HT1080 (cell line): ENCODE data around the gene BTBD16. TPM values are rescaled to one million over a fixed set of nuclear protein-coding genes. Genes with fewer than 3 reads are reported as not detected.
A peak's percentile ranks its signal among the peaks of the same experiment; 100 is the strongest.

Source experiments
- DNase-seq: peaks from one replicate; pipeline ENCODE4 v3.0.0-alpha.2; 2015; ENCODE audit warnings: low read depth
- total RNA-seq: library from RNA; depleted of rRNA; stranded (reverse); fragments of >200 nt; shearing (Covaris generic); gene quantifications from 2 replicates; pipeline ENCODE4 v1.2.3, GENCODE V29; 2014

Gene BTBD16
- total RNA-seq, 1 experiment from 2014 or later = not detected

DNA sequence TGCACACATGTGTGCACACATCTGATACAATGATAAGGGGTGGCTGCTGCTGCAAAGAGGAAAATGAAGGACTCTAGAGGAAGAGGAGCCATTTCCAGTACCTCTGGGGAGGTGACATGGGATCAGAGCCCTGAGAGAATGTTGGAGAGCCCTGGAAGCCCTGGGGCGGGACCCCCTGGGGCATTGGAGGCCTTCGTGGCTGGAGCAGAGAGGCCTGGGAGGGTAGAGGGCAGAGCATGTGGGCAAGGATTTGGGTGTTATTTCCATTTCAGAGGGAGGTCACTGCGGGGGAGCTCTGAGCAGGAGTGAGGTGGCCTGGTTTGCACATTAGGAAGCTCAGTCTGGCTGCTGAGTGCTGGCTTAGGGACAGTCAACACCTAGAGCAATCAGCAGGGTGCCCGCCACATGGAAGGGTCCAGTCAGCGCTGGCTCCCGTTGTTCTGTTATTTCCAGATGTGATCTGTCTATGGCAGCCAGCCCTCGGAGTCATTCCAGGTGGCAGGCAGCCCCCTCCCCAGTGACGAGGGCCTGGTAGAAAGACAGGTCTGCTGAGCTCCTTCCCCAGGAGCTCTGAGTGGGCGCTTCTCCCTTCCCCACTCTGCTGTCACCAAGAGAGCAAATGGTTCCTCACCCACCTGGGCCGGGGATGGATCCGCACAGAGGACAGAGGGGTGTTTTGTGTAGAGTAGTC is 24.1 kb upstream of the BTBD16 start:
- no peak for DNase-seq

GRCh38 chr10:122248356-122249302 is 22.5 kb upstream of the BTBD16 start:
- no peak for DNase-seq

GRCh38 chr10:122249303-122249850 is 21.7 kb upstream of the BTBD16 start:
- DNase-seq = no peak

DNA sequence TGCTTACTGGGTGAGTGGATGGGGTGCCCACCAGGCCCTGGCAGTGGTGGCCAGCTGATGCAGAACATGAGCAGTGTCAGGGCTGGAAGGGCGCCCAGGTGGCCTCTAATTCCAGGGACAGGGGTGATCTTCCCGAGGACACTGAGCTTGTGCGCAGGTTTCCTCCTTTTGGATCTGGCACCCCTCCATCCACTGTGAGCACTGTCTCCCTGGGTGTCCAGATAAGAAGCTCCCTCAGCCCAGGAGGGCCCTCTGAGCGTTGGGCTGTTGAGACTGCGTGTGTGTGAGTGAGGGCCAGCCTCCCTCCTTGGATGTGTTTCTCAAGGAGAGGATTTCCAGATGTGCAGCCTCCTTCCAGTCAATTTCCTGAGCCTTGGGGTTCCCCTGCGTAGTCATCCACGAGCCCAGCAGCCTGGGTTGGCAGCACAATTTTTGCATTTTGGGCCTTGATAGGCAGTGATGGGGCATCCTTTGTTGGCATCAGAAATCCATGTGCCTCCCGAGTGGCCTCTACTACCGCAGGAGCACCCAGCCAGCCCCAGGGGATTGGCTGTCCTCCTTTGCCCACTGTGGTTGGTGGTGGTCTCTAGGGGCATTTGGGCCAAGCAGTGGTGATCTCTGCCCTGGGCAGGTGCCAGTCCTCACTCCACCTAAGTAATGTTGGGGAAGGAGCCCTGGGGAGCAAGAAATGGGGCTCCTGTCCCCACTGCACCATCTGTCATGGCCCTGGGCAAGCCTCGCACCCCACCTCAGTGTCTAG is 20.9 kb upstream of the BTBD16 start:
- DNase-seq = no peak

- no peak for DNase-seq
Observed at GRCh38 chr10:122251459-122252255, 19.4 kb upstream of the BTBD16 start.

- DNase-seq = no peak
Observed at GRCh38 chr10:122252805-122253204, 18.3 kb upstream of the BTBD16 start.

GRCh38 chr10:122253605-122254004 is 17.5 kb upstream of the BTBD16 start:
- DNase-seq = no peak

GRCh38 chr10:122254831-122255230 is 16.3 kb upstream of the BTBD16 start:
- DNase-seq = no peak

DNA sequence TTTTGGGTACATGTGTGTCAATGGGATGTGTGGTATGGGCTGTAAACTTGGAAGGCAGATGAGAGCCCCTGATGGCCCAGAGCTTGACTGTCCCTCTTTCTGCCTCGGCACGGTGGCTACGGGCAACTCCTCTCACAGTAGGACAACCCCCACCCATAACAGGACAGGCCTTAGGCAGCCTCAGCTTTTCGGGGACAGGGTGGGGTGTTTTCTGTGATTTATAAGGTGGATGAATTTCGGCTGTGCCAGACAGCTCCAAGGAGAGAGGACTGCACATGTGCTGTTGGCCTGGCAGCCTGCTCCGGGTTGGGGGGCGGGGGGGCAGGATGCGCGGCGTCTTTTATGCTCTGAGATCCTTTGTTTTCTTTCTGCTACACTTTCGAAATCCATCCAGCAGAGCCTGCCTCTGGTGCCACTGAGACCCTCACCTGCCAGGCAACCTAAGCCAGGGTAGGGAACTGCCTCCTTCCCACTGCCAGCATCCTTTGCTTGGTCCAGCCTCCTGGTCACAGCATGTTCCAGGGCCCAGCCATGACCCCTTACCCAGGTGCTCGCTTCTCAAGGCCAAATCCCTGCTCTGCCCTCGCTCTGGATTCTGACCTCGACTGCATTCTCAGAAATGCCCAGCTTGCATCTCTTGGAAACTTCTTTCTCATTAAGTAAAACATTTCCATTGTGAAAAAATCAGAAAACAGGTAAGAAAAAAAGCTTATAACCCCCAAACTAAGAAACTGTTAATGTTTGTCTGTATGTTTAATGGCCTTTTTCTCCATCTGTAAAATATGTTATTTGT is 15.4 kb upstream of the BTBD16 start:
- DNase-seq = no peak

GRCh38 chr10:122257041-122257440 is 14.1 kb upstream of the BTBD16 start:
- DNase-seq = no peak

GRCh38 chr10:122258136-122259074 is 12.7 kb upstream of the BTBD16 start:
- peak; percentile 27 for DNase-seq

DNA sequence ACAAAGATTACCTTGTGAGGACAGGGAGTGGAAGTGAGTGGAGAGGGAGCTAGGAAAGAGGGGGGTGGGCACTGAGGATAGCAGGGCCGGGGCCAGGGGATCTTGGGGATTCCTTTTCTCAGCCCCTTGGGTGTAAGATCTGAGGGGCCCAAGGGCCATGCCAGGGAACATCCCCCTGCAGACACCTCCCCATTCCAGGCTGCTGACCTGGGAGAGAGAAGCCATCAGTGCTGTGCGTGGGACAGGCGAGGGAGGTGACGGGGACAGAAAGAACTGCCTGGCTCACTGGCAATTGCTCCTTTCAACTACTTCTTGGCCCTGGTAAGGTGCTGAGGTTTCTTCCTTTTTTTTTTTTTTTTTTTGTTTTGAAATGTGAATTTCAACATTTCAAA is 12.0 kb upstream of the BTBD16 start:
- no peak for DNase-seq

GRCh38 chr10:122261584-122261983 is 9.5 kb upstream of the BTBD16 start:
- no peak for DNase-seq

GRCh38 chr10:122263971-122264370 is 7.1 kb upstream of the BTBD16 start:
- peak; percentile 59 for DNase-seq

DNA sequence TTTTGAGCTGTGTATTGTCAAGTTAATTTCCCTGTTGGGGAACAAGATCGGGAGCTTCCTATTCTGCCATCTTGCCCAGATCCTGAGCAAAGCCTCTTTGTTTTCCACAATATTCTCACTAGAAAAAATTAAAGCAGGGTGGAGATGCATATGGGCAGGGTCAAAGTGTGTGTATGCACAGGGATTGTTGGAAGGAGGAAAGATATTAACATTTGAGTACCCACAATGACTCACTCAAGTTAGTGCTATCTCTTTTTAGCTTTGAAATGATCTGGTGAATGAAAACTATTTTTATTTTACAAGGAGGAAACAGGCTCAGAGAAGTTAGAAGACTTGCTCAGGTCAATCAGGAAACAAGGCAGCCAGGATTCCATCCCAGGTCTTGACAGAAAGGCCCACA is 6.7 kb upstream of the BTBD16 start:
- peak; percentile 40 for DNase-seq

- DNase-seq = no peak
Observed at GRCh38 chr10:122264931-122265330, 6.2 kb upstream of the BTBD16 start.

DNA sequence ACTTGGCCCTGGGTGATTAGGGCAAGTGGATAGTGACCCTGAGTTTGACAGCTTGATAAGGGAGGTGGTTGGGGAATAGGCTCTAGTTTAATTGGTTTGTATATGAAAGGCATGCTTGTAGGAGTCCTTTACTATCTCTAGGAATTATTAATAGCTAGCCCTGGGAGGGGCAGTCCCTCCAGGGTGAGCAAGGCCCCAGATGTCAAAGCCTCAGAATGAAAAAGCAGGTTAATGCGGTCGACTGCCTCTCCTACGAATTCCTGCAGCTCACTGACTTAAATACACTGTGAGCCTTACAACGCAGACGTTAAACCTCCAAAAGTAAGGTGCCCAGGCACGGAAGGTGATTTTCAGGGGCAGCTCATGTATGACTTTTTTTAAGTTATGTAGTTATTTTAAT is 5.2 kb upstream of the BTBD16 start:
- no peak for DNase-seq

DNA sequence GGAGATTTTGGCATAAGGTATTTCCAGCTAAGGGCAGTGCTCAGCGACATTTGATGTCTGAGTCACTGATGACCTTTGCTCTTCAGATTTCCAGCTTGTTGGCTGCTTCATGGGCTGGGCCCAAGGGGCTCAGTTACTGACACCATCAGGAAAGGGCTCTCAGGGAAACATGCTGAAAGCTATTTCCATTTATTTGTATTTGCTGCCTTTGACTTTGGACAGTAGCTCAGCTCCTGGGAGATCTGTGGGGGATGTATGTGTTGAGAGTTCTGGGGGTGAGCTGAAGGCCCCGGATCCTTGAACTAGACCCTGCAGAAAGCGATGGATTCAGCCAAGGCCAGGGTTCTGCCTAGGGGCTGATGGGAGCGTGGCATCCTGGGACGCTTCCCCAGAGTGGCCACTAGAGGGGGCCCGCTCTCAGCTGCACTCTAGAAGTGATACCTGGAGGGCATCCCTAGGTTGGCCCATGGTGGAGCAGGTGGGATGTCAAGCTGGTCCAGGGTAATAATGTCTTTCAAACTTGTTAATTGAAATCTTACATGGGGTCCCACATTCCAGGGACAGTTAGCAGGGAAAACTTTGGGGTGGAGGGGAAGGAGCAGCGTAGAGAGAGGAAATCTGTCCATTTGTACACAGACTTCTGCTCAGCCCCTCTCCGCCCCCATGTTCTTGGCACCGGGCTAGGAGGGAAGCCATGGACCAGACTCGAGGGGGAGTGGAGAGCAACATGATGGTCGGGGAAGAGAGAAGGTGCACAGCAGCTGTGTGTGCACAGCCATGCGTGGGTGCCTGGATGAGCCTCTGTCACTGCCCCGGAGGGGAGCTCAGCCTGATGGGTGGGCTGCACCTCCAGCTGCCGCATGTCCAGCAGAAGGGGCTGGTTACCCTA is 3.0 kb upstream of the BTBD16 start:
- peak; percentile 52 for DNase-seq
